Ovary (tissue), 3 donors: ENCODE data around the gene RALA.

Source experiments
- EP300 ChIP-seq: sonication (generic); formaldehyde crosslinking; IDR thresholded peaks from one replicate; pipeline ENCODE4 v1.6.1; 2017; ENCODE audit warnings: antibody characterized with exemption
- POLR2A ChIP-seq: fragments of 450-650 bp; IDR thresholded peaks from one replicate; pipeline ENCODE4 v1.6.1; 2017; ENCODE audit warnings: antibody characterized with exemption, mild to moderate bottlenecking, moderate library complexity
- TF ChIP-seq, protein P1 (sequence below), 3 donors: fragments of 450-650 bp in 2 of 3; fragments of 200-600 bp in 1 of 3; IDR thresholded peaks; one replicate each; pipeline versions ENCODE4 v1.5.1 to v1.8.0; 2016 to 2022; ENCODE audit warnings: antibody characterized with exemption in 3 of 3, mild to moderate bottlenecking in 1 of 3
- donor health status: DM: no; HTN: no; CAD: no.

GRCh38 chr7:39746103-39746819, 122.9 kb downstream of the RALA start:
- TF ChIP-seq, protein P1, sequence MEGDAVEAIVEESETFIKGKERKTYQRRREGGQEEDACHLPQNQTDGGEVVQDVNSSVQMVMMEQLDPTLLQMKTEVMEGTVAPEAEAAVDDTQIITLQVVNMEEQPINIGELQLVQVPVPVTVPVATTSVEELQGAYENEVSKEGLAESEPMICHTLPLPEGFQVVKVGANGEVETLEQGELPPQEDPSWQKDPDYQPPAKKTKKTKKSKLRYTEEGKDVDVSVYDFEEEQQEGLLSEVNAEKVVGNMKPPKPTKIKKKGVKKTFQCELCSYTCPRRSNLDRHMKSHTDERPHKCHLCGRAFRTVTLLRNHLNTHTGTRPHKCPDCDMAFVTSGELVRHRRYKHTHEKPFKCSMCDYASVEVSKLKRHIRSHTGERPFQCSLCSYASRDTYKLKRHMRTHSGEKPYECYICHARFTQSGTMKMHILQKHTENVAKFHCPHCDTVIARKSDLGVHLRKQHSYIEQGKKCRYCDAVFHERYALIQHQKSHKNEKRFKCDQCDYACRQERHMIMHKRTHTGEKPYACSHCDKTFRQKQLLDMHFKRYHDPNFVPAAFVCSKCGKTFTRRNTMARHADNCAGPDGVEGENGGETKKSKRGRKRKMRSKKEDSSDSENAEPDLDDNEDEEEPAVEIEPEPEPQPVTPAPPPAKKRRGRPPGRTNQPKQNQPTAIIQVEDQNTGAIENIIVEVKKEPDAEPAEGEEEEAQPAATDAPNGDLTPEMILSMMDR (IDR thresholded peaks at IDR 0.05): peak; percentile 58 to 70 (median 70)
- no peak for TF ChIP-seq EP300
- no peak for TF ChIP-seq POLR2A
